Measurements from ENCODE around the gene USP6. TPM values are rescaled to one million over a fixed set of nuclear protein-coding genes. Genes with fewer than 3 reads are reported as not detected.
A peak's percentile ranks its signal among the peaks of the same experiment; 100 is the strongest.

The USP6 gene
- total and polyA plus RNA-seq, 2 of the 4 experiments (the other 2 are of a cell fraction) = 0.02 TPM; not detected in 1

- ChIA-PET CTCF (interaction anchor here (0.7 kb wide), 1 partner anchor 15 kb away, joined by 3 read pairs; no protein-coding TSS in a partner anchor), POLR2A (ENCODE audit: unreplicated experiment) (no interaction called here)
- dilution Hi-C loops (cut with HindIII; ENCODE audit: low sequenced_read_pairs, unreplicated experiment) = no loop called here
- Histone ChIP-seq H2BK20ac (ENCODE audit: low read depth, low read length) (no peak overlapping the region), H2BK120ac (ENCODE audit: low read depth, low read length) (no peak overlapping the region), H3K18ac (ENCODE audit: low read depth, low read length) (no peak overlapping the region), H3K4me2 (ENCODE audit: low read depth, low read length) (peak overlapping the region; percentile 70), H3K23ac (ENCODE audit: low read depth, low read length) (peak overlapping the region; percentile 18; the same call in 1 of the 2 replicates), H3K56ac (ENCODE audit: extremely low read depth, insufficient read depth, low read length) (no peak overlapping the region), H3K4me3 (ENCODE audit: insufficient read depth, low read depth, low read length) (peak overlapping the region; percentile 78), H4K5ac (ENCODE audit: low read depth, low read length) (no peak overlapping the region), H2AK9ac (replicated peaks; ENCODE audit: low read depth, low read length, poor library complexity) (peak overlapping the region; percentile 85), H3K36me3 (ENCODE audit: control insufficient read depth, insufficient read depth, low read length) (peaks cover 21% of the 10 kb centered on the region), H2BK5ac (ENCODE audit: low read depth, low read length, poor library complexity, severe bottlenecking) (no peak overlapping the region), H3K9me3 (ENCODE audit: control insufficient read depth, insufficient read depth, low read length) (peaks cover 14% of the 10 kb centered on the region), H2AK5ac (ENCODE audit: low read depth, low read length) (no peak overlapping the region), H4K20me1 (ENCODE audit: insufficient read depth, low read length) (no peaks in the 10 kb centered on the region), H3K4ac (ENCODE audit: low read depth, low read length) (0 out of 2 replicates have a peak overlapping the region, but pooled peaks have one; percentile 55), H4K8ac (ENCODE audit: low read depth in 2 of 2, low read length in 2 of 2) (peak overlapping the region; percentile 2 to 71; a peak in 2 of 4 replicates), H2AFZ (replicated peaks; ENCODE audit: low read length, poor library complexity) (peak overlapping the region; percentile 99), H3K79me1 (ENCODE audit: low read depth in 1 of 2, low read length in 2 of 2) (peaks cover 10 to 20% of the 10 kb centered on the region in 2 experiments), H3K14ac (replicated peaks; ENCODE audit: low read depth, low read length) (no peak overlapping the region), H3K9me1 (ENCODE audit: insufficient read depth, low read length) (no peaks in the 10 kb centered on the region), H2BK15ac (ENCODE audit: low read depth, low read length) (no peak overlapping the region), H3K27ac (ENCODE audit: insufficient read depth, low read length) (no peak overlapping the region), H3K27me3 (ENCODE audit: control insufficient read depth, insufficient read depth, low read length) (peaks cover 7% of the 10 kb centered on the region; the same call in 1 of the 2 replicates), H3K4me1 (ENCODE audit: control insufficient read depth, insufficient read depth, low read length) (no peaks in the 10 kb centered on the region), H4K91ac (ENCODE audit: insufficient read depth, low read depth, low read length) (no peak overlapping the region), H3K9ac (ENCODE audit: low read depth, low read length) (peak overlapping the region; percentile 55; the same call in 1 of the 2 replicates)
- no TSS peak for BruUV-seq (replicated peaks)
- in situ Hi-C loops (cut with MboI; ENCODE audit: low sequenced_read_pairs) = no loop called here
- no peak for TF ChIP-seq RCOR1 (IDR thresholded peaks at IDR 0.05; ENCODE audit: insufficient replicate concordance, low read length)
- no peak for TF ChIP-seq MXI1 (IDR thresholded peaks at IDR 0.05; ENCODE audit: borderline replicate concordance, low read depth, low read length)
- no peak for TF ChIP-seq RFX5 (IDR thresholded peaks at IDR 0.05; ENCODE audit: low read depth, low read length)
- intact Hi-C loops (cut with micrococcal nuclease) = no loop called here
- WGBS, 2 experiments (ENCODE audit: extremely low coverage in 2 of 2, insufficient read length in 1 of 2) = 57% methylated on average over 3 of the region's 8 CpGs; no CpG with 5 or more reads in 1 of the 2 experiments
- no peak for ATAC-seq (ENCODE audit: low read depth)
- no peak for DNase-seq
Observed at GRCh38 chr17:5110816-5111215, 5.0 kb upstream of the USP6 start.

Data from IMR-90 (cell line).